ENCODE data around the gene C1orf159.

DNA sequence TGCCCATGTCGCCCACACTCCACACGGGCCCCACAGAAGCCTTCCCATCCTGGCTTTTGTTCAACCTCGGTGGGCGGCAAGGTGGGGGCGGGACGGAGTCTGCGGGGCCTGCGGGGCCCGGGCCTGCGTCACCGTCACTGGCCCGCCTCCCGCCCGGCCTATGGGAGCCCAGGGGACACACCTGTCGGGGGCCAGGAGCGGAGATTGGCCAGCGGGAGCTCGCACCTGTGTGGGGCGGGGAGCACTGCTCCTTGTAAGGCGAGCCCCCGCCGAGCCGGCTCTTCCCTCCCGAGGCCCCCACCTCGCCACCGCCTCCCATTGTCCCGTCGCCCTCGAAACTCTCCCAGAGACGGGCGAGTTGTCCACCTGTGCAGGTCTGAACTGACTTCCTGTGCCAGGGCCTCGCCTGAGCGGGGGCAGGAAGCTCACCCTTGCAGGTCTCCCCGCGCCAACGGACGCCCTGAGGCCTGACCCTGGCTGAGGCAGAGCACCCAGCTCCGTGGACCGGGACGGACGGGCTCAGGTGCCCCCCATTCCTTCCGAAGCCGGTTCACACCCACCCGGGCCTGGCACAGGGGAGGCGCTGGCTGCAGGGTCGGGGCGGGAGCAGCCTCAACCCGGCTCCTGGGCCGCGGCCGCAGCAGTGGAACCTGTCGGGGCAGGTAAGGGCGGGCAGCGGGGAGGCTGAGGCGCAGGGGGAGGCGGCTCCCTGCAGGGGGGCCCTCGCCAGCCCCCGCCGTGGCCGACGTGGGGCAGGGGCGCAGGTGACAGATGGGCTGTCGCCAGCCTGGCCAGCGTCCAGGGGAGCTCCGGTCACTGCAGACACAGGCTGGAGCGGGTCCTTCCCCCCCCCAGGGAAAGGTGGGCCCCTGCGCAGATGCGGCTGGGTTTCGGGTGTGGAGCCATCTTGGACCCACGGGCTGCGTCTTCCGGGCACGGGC, 47.0 kb upstream of the C1orf159 start:
- TF ChIP-seq POLR2A (IDR thresholded peaks at IDR 0.05; ENCODE audit: low read length) (no peak), GATA1 (IDR thresholded peaks at IDR 0.05; ENCODE audit: low read depth, low read length) (no peak)

Measured in erythroblast (primary cell).